22Rv1 (cell line): ENCODE data around the gene THAP4.

Experiments
- CTCF ChIP-seq: fragments of 450-650 bp; IDR thresholded peaks from 2 replicates; pipeline ENCODE4 v1.5.1; 2017; ENCODE audit warnings: mild to moderate bottlenecking
- ZFX ChIP-seq: fragments of 450-650 bp; IDR thresholded peaks from 2 replicates; pipeline ENCODE4 v1.6.1; 2017; ENCODE audit warnings: antibody characterized with exemption, borderline replicate concordance

GRCh38 chr2:241541564-241542277 is 95.2 kb downstream of the THAP4 start:
- TF ChIP-seq CTCF (no peak), ZFX (no peak)
